Measurements from ENCODE around the gene SH3PXD2A.

SH3PXD2A gene

GRCh38 chr10:103649654-103650423 lies 205.5 kb downstream of the SH3PXD2A start:
- Histone ChIP-seq H3K4me3 (no peak overlapping the region), H3K36me3 (peaks cover 0 to 10% (median 4%) of the 10 kb centered on the region in 3 donors), H3K27me3 (no peaks in the 10 kb centered on the region), H3K27ac (peak overlapping the region; percentile 61 to 72), H3K9me3 (no peaks in the 10 kb centered on the region), H3K4me1 (peaks cover 4 to 100% (median 91%) of the 10 kb centered on the region in 4 donors)
- TF ChIP-seq CTCF (IDR thresholded peaks at IDR 0.05) = no peak
- intact Hi-C loops (cut with DNase I; ENCODE audit: low total_unique reads) = no loop called here
- peak; percentile 46 to 82 for DNase-seq

GRCh38 chr10:103648636-103649532 lies 206.5 kb downstream of the SH3PXD2A start:
- Histone ChIP-seq H3K4me3 (no peak overlapping the region), H3K36me3 (peaks cover 0 to 10% (median 4%) of the 10 kb centered on the region in 3 donors), H3K27me3 (no peaks in the 10 kb centered on the region), H3K27ac (peak overlapping the region; percentile 61 to 72), H3K9me3 (no peaks in the 10 kb centered on the region), H3K4me1 (peaks cover 4 to 96% (median 91%) of the 10 kb centered on the region in 4 donors)
- intact Hi-C loops (cut with DNase I; ENCODE audit: low total_unique reads) = no loop called here
- DNase-seq = peak; percentile 81 to 96
- no peak for TF ChIP-seq CTCF (IDR thresholded peaks at IDR 0.05)

GRCh38 chr10:103648251-103648635 lies 207.1 kb downstream of the SH3PXD2A start:
- Histone ChIP-seq H3K4me3 (no peak overlapping the region), H3K4me1 (peaks cover 4 to 89% (median 84%) of the 10 kb centered on the region in 4 donors), H3K36me3 (peaks cover 0 to 12% (median 4%) of the 10 kb centered on the region in 3 donors), H3K9me3 (no peaks in the 10 kb centered on the region), H3K27me3 (no peaks in the 10 kb centered on the region), H3K27ac (peak overlapping the region; percentile 61 to 72)
- intact Hi-C loops (cut with DNase I; ENCODE audit: low total_unique reads) = no loop called here
- DNase-seq = no peak
- TF ChIP-seq CTCF (IDR thresholded peaks at IDR 0.05) = no peak

- DNase-seq = no peak
- peaks cover 0 to 21% (median 4%) of the 10 kb centered on the region in 3 donors for H3K36me3 ChIP-seq
- intact Hi-C loops (cut with DNase I; ENCODE audit: low total_unique reads) = no loop called here
- peaks cover 4 to 73% (median 67%) of the 10 kb centered on the region in 4 donors for H3K4me1 ChIP-seq
- H3K27ac ChIP-seq = peak overlapping the region; percentile 61 to 72
- no peak for TF ChIP-seq CTCF (IDR thresholded peaks at IDR 0.05)
- no peaks in the 10 kb centered on the region for H3K9me3 ChIP-seq
- no peaks in the 10 kb centered on the region for H3K27me3 ChIP-seq
- no peak overlapping the region for H3K4me3 ChIP-seq
Measured at GRCh38 chr10:103646304-103646703, 209.1 kb downstream of the SH3PXD2A start.

- Histone ChIP-seq H3K36me3 (peaks cover 0 to 21% (median 4%) of the 10 kb centered on the region in 3 donors), H3K9me3 (no peaks in the 10 kb centered on the region), H3K27ac (peak overlapping the region; percentile 61 to 72), H3K27me3 (no peaks in the 10 kb centered on the region), H3K4me1 (peaks cover 4 to 73% (median 66%) of the 10 kb centered on the region in 4 donors), H3K4me3 (no peak overlapping the region)
- DNase-seq = peak; percentile 78 to 86
- intact Hi-C loops (cut with DNase I; ENCODE audit: low total_unique reads) = no loop called here
- no peak for TF ChIP-seq CTCF (IDR thresholded peaks at IDR 0.05)
Measured at GRCh38 chr10:103645141-103646054, 210.0 kb downstream of the SH3PXD2A start.

All from tibial artery (tissue), 4 donors.